ENCODE results near the gene PLD5.

The PLD5 gene

DNA sequence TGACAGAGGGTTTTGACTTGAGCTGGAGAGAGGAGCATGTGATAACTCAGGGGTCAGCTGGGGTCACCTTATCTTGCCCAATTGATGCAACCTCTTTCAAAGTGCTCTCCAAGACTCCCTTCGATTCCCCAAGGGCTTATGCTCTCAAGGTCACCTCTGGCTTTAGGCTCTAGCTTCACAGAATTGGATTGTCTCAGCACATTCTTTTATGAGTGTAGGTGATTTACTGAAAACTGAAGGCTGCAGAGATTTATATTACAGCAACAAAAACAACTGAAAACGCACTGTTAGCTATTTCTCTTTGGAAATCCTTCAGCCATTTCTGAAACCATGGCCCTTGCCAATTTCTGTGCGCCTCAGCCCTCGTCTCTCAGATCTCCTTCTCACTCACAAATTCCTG lies 491.1 kb downstream of the PLD5 start:
- DNase-seq: no peak

All from NCI-H69 (cell line).